IMR-90 (cell line): ENCODE measurements around the gene COG4. TPM values are rescaled to one million over a fixed set of nuclear protein-coding genes. Genes with fewer than 3 reads are reported as not detected.
A peak's percentile ranks its signal among the peaks of the same experiment; 100 is the strongest.

Experiments
- ATAC-seq: fragments of 200-7000 bp; cut with Tn5 transposase; 2 replicates; pipeline ENCODE4 v1.9.1; 2020; ENCODE audit warnings: low read depth, mild to moderate bottlenecking, moderate library complexity
- BruUV-seq: library from RNA; stranded (reverse); fragments of 400-500 nt; replicated peaks from 2 replicates; lab custom pipeline; 2021; lab: Mats Ljungman, UMichigan
- CTCF ChIA-PET: fragments of 300-600 bp; formaldehyde crosslinking; extraction: SDS; loops from one replicate; lab custom pipeline; 2021; ENCODE audit warnings: antibody characterized with exemption; lab: Yijun Ruan, JAX
- POLR2A ChIA-PET: fragments of 300-600 bp; sonication (Branson Sonifier 250); formaldehyde crosslinking; loops from one replicate; lab custom pipeline; 2022; ENCODE audit warnings: antibody characterized with exemption; ENCODE audit not compliant: unreplicated experiment; lab: Charles Lee
- DNase-seq: peaks from one replicate; pipeline ENCODE4 v3.0.0; 2013
- H2AFZ ChIP-seq: replicated peaks from 2 replicates; pipeline ENCODE3; 2013; ENCODE audit warnings: low read length, mild to moderate bottlenecking; ENCODE audit not compliant: poor library complexity
- H2AK5ac ChIP-seq: 2 replicates; pipeline ENCODE4 v1.6.1; 2013; ENCODE audit warnings: low read depth, low read length, inconsistent platforms
- H2AK9ac ChIP-seq: replicated peaks from 2 replicates; pipeline ENCODE3; 2013; ENCODE audit warnings: mild to moderate bottlenecking, low read depth, low read length, moderate library complexity; ENCODE audit not compliant: poor library complexity
- H2BK120ac ChIP-seq: 2 replicates; pipeline ENCODE4 v1.6.1; 2013; ENCODE audit warnings: low read depth, low read length, inconsistent platforms
- H2BK15ac ChIP-seq: 3 replicates; pipeline ENCODE4 v1.6.1; 2013; ENCODE audit warnings: low read depth, low read length, inconsistent platforms
- H2BK20ac ChIP-seq: 2 replicates; pipeline ENCODE4 v1.6.1; 2013; ENCODE audit warnings: low read depth, mild to moderate bottlenecking, inconsistent platforms, low read length, moderate library complexity
- H2BK5ac ChIP-seq: 2 replicates; pipeline ENCODE4 v1.6.1; 2013; ENCODE audit warnings: mild to moderate bottlenecking, low read depth, low read length, inconsistent platforms; ENCODE audit not compliant: poor library complexity, severe bottlenecking
- H3K14ac ChIP-seq: replicated peaks from 2 replicates; pipeline ENCODE4 v1.6.1; 2013; ENCODE audit warnings: low read depth, low read length, inconsistent platforms
- H3K18ac ChIP-seq: 2 replicates; pipeline ENCODE4 v1.6.1; 2013; ENCODE audit warnings: low read depth, low read length, control low read depth
- H3K23ac ChIP-seq: 2 replicates; pipeline ENCODE4 v1.6.1; 2013; ENCODE audit warnings: low read depth, low read length, inconsistent platforms
- H3K27ac ChIP-seq: 2 replicates; pipeline ENCODE4 v1.5.1; 2013; ENCODE audit warnings: mild to moderate bottlenecking, control low read depth, low read length; ENCODE audit not compliant: insufficient read depth
- H3K27me3 ChIP-seq: 2 replicates; pipeline ENCODE4 v1.6.1; 2013; ENCODE audit warnings: low read length; ENCODE audit not compliant: control insufficient read depth, insufficient read depth
- H3K36me3 ChIP-seq: 2 replicates; pipeline ENCODE4 v1.6.1; 2013; ENCODE audit warnings: low read length, mixed read lengths; ENCODE audit not compliant: control insufficient read depth, insufficient read depth
- H3K4ac ChIP-seq: 2 replicates; pipeline ENCODE4 v1.6.1; 2013; ENCODE audit warnings: low read depth, low read length, inconsistent platforms
- H3K4me1 ChIP-seq: 2 replicates; pipeline ENCODE4 v1.6.1; 2013; ENCODE audit warnings: low read length, mixed read lengths; ENCODE audit not compliant: control insufficient read depth, insufficient read depth
- H3K4me2 ChIP-seq: 2 replicates; pipeline ENCODE4 v1.6.1; 2013; ENCODE audit warnings: low read depth, mild to moderate bottlenecking, control low read depth, low read length, moderate library complexity
- H3K4me3 ChIP-seq: 2 replicates; pipeline ENCODE4 v1.5.1; 2013; ENCODE audit warnings: low read depth, mild to moderate bottlenecking, control low read depth, low read length, moderate library complexity; ENCODE audit not compliant: insufficient read depth
- H3K56ac ChIP-seq: 2 replicates; pipeline ENCODE4 v1.6.1; 2013; ENCODE audit warnings: low read length, inconsistent platforms; ENCODE audit not compliant: insufficient read depth; ENCODE audit errors: extremely low read depth
- H3K79me1 ChIP-seq, 2 experiments: 2 replicates each; pipeline ENCODE4 v1.6.1; 2013; ENCODE audit warnings: low read length in 2 of 2, inconsistent platforms in 1 of 2, low read depth in 1 of 2
- H3K9ac ChIP-seq: 2 replicates; pipeline ENCODE4 v1.6.1; 2013; ENCODE audit warnings: low read depth, low read length, control low read depth
- H3K9me1 ChIP-seq: 2 replicates; pipeline ENCODE4 v1.6.1; 2013; ENCODE audit warnings: low read length, inconsistent platforms; ENCODE audit not compliant: insufficient read depth
- H3K9me3 ChIP-seq: 2 replicates; pipeline ENCODE4 v1.6.1; 2013; ENCODE audit warnings: low read length; ENCODE audit not compliant: control insufficient read depth, insufficient read depth
- H4K20me1 ChIP-seq: 2 replicates; pipeline ENCODE4 v1.6.1; 2013; ENCODE audit warnings: low read length, inconsistent platforms; ENCODE audit not compliant: insufficient read depth
- H4K5ac ChIP-seq: 2 replicates; pipeline ENCODE4 v1.6.1; 2013; ENCODE audit warnings: mild to moderate bottlenecking, low read depth, low read length, control low read depth
- H4K8ac ChIP-seq, 2 experiments: 2 replicates each; pipeline ENCODE4 v1.6.1; 2013; ENCODE audit warnings: low read depth in 2 of 2, low read length in 2 of 2, control low read depth in 1 of 2, inconsistent platforms in 1 of 2
- H4K91ac ChIP-seq: 2 replicates; pipeline ENCODE4 v1.6.1; 2013; ENCODE audit warnings: low read depth, low read length, inconsistent platforms; ENCODE audit not compliant: insufficient read depth
- BHLHE40 ChIP-seq: fragments of 150-350 bp; IDR thresholded peaks from 2 replicates; pipeline ENCODE4 v1.6.1; 2016; ENCODE audit warnings: mild to moderate bottlenecking, low read depth, low read length
- CEBPB ChIP-seq: IDR thresholded peaks from 2 replicates; pipeline ENCODE4 v1.6.1; 2012; ENCODE audit warnings: low read depth, low read length, improper control_type of control experiment
- ELK1 ChIP-seq: fragments of 150-350 bp; IDR thresholded peaks from 2 replicates; pipeline ENCODE4 v1.6.1; 2016; ENCODE audit warnings: low read depth, mild to moderate bottlenecking, low read length, moderate library complexity, borderline replicate concordance
- FOS ChIP-seq: fragments of 150-350 bp; IDR thresholded peaks from 2 replicates; pipeline ENCODE4 v1.6.1; 2016; ENCODE audit warnings: low read depth, low read length
- MAFK ChIP-seq: IDR thresholded peaks from 2 replicates; pipeline ENCODE4 v1.6.1; 2012; ENCODE audit warnings: low read depth, low read length, improper control_type of control experiment
- MXI1 ChIP-seq: IDR thresholded peaks from 2 replicates; pipeline ENCODE4 v1.6.1; 2012; ENCODE audit warnings: low read depth, mild to moderate bottlenecking, low read length, moderate library complexity, borderline replicate concordance
- NFE2L2 ChIP-seq: fragments of 150-350 bp; IDR thresholded peaks from 2 replicates; pipeline ENCODE4 v1.6.1; 2016; ENCODE audit warnings: low read depth, mild to moderate bottlenecking, low read length
- POLR2A ChIP-seq: IDR thresholded peaks from 2 replicates; pipeline ENCODE4 v1.6.1; 2012; ENCODE audit warnings: mild to moderate bottlenecking, low read depth, low read length
- RAD21 ChIP-seq: IDR thresholded peaks from 2 replicates; pipeline ENCODE4 v1.6.1; 2012; ENCODE audit warnings: low read length, improper control_type of control experiment
- RFX5 ChIP-seq: IDR thresholded peaks from 2 replicates; pipeline ENCODE4 v1.8.0; 2012; ENCODE audit warnings: low read depth, mild to moderate bottlenecking, low read length, moderate library complexity
- WGBS, 2 experiments: methylation state at CpG; one replicate each; pipeline versions ENCODE4 v1.1.5 to v1.1.7; 2013; ENCODE audit warnings: missing lambda C conversion rate in 2 of 2; ENCODE audit not compliant: insufficient read length in 1 of 2; ENCODE audit errors: extremely low coverage in 2 of 2; 5-methylcytosine and 5-hydroxymethylcytosine counted together
- dilution Hi-C: fragments of 300-500 bp; cut with HindIII; formaldehyde crosslinking; loops from one replicate; pipeline ENCODE4 v1.14.3; 2018; ENCODE audit warnings: low sequenced_read_pairs; ENCODE audit not compliant: unreplicated experiment
- in situ Hi-C: fragments of 300-500 bp; cut with MboI; formaldehyde crosslinking; loops from 3 replicates; pipeline ENCODE4 v1.14.3; 2019; ENCODE audit warnings: low sequenced_read_pairs, inconsistent platforms, mixed read lengths
- intact Hi-C: fragments of 100-400 bp; cut with micrococcal nuclease; formaldehyde crosslinking; loops from 2 replicates; pipeline ENCODE4 v1.10.0; 2022
- polyA plus RNA-seq, 3 experiments: library from polyadenylated mRNA; depleted of rRNA; stranded (reverse); fragments of >200 nt; gene quantifications; 2 replicates each; pipeline ENCODE4 v1.2.3, GENCODE V29; 2012; ENCODE audit warnings: low replicate concordance in 1 of 3
- total RNA-seq: library from RNA; depleted of rRNA; stranded (reverse); fragments of >200 nt; gene quantifications from 2 replicates; pipeline ENCODE4 v1.2.3, GENCODE V29; 2012

COG4 gene
- total and polyA plus RNA-seq, 2 of the 4 experiments (the other 2 are of a cell fraction) = 47.5 to 96.1 TPM

GRCh38 chr16:70430667-70431536 lies 92.5 kb downstream of the COG4 start:
- peak overlapping the region; percentile 52 to 71; a peak in 2 of 4 replicates for H4K8ac ChIP-seq
- H2BK120ac ChIP-seq = peak overlapping the region; percentile 73
- H3K4me3 ChIP-seq = no peak overlapping the region
- ATAC-seq (no peak), DNase-seq (peak; percentile 24)
- H3K14ac ChIP-seq = peak overlapping the region; percentile 89
- peak overlapping the region; percentile 67 for H4K91ac ChIP-seq
- BruUV-seq = no TSS peak
- dilution Hi-C loops (no loop called here), in situ Hi-C loops (no loop called here), intact Hi-C loops (no loop called here)
- peaks cover 51% of the 10 kb centered on the region for H3K9me1 ChIP-seq
- H2BK5ac ChIP-seq = peak overlapping the region; percentile 47
- H3K56ac ChIP-seq = no peak overlapping the region
- peaks cover 4% of the 10 kb centered on the region; the same call in 1 of the 2 replicates for H3K36me3 ChIP-seq
- ChIA-PET CTCF (no interaction called here), POLR2A (no interaction called here)
- H3K4me2 ChIP-seq = no peak overlapping the region
- peak overlapping the region; percentile 12; the same call in 1 of the 2 replicates for H4K5ac ChIP-seq
- no peak for TF ChIP-seq CEBPB
- no peak for TF ChIP-seq MAFK
- TF ChIP-seq BHLHE40 = no peak
- no peak for TF ChIP-seq RFX5
- TF ChIP-seq ELK1 = no peak
- TF ChIP-seq RAD21 = no peak
- TF ChIP-seq NFE2L2 = no peak
- TF ChIP-seq MXI1 = no peak
- no peak for TF ChIP-seq POLR2A
- no peak for TF ChIP-seq FOS
- H4K20me1 ChIP-seq = peaks cover 54% of the 10 kb centered on the region
- 0 out of 2 replicates have a peak overlapping the region, but pooled peaks have one; percentile 2 for H3K18ac ChIP-seq
- peak overlapping the region; percentile 28 for H3K27ac ChIP-seq
- peak overlapping the region; percentile 92 for H2AK5ac ChIP-seq
- H2AFZ ChIP-seq = peak overlapping the region; percentile 48
- H3K23ac ChIP-seq = peak overlapping the region; percentile 79
- peak overlapping the region; percentile 84; the same call in 1 of the 2 replicates for H3K4ac ChIP-seq
- peak overlapping the region; percentile 96 for H2AK9ac ChIP-seq
- 0 out of 2 replicates have a peak overlapping the region, but pooled peaks have one; percentile 12 for H3K9ac ChIP-seq
- peak overlapping the region; percentile 55 for H2BK20ac ChIP-seq
- H3K27me3 ChIP-seq = no peaks in the 10 kb centered on the region
- H3K4me1 ChIP-seq = peaks cover 46% of the 10 kb centered on the region
- no CpG with 5 or more reads among the region's 11 CpGs for WGBS, 2 experiments
- peaks cover 28 to 80% of the 10 kb centered on the region in 2 experiments for H3K79me1 ChIP-seq
- H2BK15ac ChIP-seq = peak overlapping the region; percentile 71; the same call in 1 of the 3 replicates
- no peaks in the 10 kb centered on the region for H3K9me3 ChIP-seq
